HG03045 (cell line): Measurements from ENCODE around the gene BTAF1.

Experiments used
- ATAC-seq: cut with Tn5 transposase; IDR thresholded peaks from one replicate; pipeline ENCODE4 v1.9.1; 2021; ENCODE audit warnings: mild to moderate bottlenecking, moderate library complexity; ENCODE audit not compliant: unreplicated experiment

Gene BTAF1

DNA sequence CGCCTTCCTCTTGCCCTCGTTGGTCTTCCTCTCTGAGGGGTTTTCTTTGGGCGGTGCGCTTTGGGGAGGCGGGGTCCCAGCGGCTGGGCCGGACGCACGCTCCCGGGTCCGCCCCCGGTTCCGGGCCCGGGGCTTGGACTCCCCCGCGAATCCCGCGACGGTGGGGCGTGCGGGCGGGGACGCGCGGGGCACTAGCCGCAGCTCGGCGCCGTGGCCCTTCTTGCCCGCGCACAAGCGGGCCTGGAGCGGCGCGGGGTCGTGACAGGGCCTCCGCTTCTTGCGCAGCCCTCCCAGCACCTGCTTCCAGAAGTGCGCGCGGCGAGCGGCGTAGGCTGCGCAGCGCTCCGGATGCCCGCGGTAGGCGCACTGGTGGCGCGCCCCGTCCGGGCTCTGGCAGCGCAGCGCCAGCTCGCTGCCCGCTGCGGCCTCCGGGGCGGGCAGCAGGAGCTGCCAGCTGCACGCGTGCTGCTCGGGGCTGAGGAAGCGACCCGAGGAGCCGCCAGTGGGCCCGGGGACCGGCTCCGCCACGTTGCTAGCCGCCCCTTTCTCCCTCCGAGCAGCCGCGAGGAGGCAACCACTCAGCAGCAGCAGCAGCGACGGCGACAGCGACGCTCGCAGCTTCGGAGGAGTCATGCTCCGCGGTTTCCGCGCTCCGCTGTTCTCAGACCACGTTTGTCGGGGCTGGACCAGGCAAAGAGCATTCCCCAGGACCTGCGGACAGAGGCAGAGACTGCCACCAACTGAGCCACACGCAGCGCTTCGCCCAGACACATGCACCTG lies 15.0 kb upstream of the BTAF1 start:
- peak; percentile 92 for ATAC-seq

DNA sequence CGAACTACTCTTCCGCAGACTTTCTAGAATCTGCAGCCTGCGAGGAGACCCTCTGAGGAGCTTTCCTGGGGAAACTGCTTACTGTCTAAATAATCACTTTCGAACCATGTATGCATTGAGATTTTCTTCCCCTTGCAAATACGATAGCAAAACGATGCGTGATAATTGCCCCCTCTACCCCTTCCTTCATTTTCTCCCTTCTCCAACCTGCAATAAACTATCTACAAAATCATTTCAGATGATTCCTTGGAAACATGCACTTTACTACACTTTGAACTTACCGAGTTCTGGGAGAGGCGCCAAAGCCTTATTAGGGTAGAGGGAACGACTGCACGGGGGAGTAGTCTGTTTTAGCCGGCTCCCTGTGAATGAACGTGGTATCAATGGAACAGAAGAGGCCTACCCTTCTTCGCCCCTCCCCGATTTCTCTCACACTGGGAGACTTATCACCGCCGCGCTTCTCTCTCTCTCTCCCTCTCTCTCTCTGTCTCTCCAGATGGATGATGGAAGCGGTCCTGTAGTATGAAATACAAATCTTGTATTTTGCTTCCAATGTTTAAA lies 14.4 kb upstream of the BTAF1 start, which contains the start of gene FGFBP3:
Gene FGFBP3, minus strand, starts transcription at position 370 of the 561 bp plus-strand sequence. CDS start 517 bp downstream, outside the sequence.
- no peak for ATAC-seq

DNA sequence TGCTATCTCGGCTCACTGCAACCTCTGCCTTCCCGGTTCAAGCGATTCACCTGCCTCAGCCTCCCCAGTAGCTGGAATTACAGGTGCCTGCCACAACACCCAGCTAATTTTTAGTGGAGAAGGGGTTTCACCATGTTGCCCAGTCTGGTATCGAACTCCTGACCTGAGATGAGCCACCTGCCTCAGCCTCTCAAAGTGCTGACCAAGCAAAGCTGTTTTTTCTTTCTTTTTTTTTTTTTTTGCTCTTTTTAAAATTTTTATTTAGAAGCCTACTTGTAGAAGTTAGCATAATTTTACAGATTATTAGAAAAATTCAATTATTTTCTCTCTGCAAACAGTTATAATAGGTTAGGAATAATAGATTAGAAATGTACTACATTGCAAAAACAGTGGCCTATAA lies 13.1 kb upstream of the BTAF1 start:
- ATAC-seq: no peak

DNA sequence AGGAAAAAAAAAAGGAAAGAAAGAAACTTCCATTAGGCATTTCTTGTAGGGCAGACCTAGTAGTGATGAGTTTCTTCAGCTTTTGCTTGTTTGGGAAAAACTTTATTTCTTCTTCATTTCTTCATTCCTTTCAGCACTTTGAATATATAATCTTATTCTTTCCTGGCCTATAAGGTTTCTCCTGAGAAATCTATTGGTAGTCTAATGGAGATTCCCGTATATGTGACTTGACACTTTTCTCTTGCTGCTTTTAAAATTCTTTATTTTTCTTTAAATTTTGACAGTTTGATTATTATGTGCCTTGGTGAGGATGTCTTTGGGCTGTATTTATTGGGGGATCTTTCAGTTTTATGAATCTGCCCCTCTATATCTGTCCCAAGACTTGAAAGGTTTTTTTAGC lies 3.9 kb upstream of the BTAF1 start:
- ATAC-seq: no peak

DNA sequence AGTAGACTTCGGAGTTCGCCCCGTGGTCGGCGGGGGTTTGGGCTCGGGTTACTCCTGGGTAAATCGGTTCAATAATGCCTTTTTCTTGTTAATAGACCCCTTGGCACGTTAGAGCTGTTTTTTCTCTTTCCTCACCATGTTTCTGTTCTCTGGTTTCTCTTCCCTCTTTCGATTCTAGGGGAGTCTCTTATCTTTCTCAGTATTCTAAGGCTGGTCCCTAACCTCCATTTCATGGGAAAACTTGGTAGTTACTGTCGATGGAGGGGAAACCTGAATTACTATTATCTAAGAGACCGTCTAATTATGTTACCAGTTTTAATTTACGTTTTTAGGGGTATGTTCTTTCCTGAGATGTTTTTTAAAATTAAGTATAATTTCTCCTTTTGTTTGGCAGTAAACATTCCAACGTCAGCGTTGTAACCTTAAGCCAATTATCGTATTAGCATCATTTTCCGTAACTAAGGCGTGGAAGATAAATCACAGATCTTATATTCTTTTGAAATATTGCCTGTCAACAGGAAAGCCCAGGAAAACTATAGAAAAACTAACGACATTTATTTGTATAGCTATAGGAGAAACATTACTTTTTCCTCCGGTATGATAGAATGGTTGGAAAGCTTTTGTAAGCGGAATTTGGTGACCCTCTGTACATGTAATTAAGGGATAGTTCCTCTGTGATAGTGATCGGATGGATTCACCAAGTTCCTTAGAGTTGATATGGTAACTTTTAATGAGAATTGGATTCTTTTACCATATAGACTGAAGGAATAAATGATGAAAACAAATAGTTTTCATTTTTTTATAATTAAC lies 847 bp downstream of the BTAF1 start:
- ATAC-seq: peak; percentile 23

DNA sequence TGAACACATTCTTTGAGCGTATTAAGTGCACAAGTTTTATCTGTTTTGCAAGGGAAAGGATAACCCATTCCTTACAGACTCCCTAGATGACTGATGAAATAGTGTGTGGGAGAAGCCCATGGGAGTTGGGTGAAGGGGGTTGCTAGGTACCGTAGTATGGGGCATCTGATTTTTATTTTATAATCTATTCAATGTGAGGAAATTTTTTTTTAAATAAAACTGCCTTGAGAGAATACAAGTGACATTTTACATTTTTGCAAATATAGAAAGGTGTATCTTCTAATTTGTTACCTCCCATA lies 1.4 kb downstream of the BTAF1 start:
- ATAC-seq: no peak

DNA sequence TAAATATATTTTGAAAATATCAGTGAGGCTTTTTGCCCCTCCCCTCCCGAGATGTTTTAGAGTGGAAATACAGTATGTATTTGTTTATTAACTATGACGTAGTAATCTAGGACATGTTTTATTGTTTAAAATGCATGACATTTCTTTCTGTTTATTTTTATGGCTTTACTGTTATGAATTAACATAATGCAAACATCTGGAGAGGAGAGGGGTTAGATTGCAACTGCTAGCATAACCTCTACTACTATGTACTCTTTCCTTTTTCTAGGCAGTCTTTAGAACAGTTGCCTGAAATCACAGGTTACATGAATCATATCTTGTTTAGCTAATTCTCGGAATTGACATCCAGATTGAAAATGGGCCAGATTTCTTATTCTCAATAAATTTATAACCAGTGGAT lies 7.4 kb downstream of the BTAF1 start:
- ATAC-seq: no peak

DNA sequence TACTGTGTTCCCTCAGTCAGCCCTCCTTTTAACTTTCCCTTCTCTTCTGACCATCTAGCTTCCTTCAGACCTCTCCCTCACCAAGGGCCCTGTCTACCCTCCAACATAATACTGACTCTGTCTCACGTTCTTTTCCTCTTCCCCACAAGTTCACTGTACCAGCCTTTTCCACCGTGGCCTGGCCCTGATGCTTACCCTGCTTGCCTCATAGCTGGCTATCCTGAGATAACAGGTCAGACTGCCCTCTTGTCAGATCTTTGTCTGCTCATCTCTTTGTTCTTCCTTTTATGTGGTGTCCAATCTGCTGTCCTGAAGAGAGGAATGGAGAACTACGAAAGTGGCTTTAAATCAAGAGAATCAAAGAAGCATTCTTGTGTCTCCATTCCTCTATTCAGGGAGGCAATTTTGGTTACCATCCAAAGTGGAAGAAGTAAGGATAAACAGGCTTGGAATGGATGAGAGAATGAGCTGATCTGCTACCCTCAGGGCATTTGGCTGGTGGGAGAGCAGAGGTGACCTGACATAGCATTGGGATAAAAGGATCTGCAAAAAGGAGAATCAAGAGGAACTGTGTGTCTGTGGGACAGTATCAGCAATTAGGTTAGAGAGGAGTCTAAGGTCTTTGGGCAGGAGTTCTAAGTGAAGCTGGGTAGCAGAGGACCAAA lies 8.1 kb downstream of the BTAF1 start:
- ATAC-seq: no peak

DNA sequence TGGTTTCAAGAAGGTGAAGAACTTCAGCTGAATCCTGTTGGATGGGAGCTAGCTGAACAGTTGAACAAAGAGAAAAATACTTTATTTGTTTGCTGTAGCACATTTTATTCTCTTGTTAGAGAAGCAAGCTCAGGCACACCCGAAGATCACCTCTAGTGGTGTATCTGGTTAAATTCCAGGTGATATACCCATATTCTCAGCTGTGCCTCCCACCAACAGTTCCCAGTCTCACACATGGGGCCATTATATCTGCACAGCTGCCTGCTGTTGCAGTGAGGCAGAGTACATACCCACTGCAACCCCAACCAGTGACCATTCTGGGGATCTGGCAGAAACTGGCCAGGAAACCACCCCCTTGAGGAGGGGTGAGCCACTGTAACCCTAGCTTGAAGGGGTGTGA lies 9.2 kb downstream of the BTAF1 start:
- ATAC-seq: no peak

DNA sequence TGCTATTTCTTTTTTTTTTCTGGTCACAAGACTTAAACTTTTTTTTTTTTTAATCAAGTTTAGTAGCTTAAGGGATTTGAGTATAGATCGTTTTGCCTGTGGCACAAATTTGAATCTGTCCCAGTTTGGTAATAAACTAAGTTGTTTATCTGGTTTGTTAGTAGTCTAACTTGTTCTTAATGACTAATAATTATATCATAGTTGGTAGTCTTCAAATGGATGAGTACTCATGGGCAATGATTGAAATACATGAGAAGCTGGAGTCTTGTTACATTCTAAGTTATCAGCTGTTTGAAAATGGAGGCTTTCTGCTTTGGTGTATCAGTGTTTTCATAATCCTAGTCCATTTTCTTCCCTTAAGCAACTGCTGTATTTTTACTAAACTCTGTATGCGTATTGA lies 12.3 kb downstream of the BTAF1 start:
- ATAC-seq: no peak

DNA sequence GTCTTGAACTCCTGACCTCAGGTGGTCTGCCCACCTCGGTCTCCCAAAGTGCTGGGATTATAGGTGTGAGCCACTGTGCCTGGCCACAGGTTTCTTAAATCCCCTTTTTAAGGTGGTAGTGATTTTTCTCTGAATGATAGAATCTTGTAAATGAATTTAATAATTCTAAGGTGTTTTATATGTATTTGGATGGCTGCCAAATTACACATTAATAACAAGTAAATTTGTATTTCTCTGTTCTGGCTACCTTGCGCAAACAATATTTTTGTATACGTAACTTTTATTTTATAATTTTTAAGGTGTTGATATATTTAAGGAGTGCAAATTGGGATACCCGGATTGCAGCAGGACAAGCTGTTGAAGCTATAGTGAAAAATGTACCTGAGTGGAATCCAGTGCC lies 16.1 kb downstream of the BTAF1 start:
- no peak for ATAC-seq

DNA sequence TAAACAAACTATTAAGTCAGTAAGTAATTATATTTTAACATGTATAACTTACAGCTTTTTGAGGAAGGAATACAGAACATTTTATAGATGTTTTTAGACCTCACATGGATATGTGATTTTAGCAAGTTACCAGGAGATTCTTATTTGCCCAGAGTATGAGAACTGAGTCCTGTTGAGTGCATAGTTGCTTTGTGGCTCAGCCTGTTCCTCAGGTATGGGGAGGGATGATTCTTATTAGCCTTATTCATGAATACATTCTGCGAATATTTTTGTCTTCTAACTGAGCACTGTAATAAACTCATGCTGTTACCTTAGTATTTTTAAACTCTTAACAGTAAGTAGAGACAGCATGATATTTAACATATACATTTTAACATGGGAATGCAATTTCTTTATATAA lies 17.9 kb downstream of the BTAF1 start:
- no peak for ATAC-seq

DNA sequence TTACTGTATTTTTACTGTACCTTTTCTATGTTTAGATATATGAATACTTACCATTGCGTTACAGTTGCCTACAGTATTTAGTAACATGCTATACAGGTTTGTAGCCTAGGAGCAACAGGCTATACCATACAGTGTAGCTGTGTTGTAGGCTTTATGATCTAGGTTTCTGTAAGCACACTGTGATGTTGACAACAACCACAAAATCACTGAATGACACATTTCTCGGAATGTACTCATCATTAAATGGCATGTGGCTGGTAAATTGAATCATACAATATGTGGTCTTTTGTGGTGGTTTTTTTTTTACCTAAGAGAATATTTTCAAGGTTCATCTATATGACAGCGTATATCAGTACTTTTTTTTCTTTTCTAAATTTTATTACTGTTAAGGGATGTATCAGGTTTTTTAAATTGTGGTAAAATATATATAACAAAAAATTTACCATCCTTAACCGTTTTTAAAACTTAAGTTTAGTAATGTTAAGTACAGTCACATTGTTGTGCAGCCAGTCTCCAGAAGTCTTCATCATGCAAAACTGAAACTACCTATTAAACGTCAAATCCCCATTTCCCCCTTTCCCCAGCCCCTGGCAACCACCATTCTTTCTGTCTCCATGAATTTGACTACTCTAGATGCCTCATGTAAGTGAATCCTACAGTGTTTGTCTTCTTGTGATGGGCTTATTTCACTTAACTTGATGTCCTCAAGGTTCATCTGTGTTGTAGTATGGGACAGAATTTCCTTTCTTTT lies 21.5 kb downstream of the BTAF1 start:
- ATAC-seq: no peak

DNA sequence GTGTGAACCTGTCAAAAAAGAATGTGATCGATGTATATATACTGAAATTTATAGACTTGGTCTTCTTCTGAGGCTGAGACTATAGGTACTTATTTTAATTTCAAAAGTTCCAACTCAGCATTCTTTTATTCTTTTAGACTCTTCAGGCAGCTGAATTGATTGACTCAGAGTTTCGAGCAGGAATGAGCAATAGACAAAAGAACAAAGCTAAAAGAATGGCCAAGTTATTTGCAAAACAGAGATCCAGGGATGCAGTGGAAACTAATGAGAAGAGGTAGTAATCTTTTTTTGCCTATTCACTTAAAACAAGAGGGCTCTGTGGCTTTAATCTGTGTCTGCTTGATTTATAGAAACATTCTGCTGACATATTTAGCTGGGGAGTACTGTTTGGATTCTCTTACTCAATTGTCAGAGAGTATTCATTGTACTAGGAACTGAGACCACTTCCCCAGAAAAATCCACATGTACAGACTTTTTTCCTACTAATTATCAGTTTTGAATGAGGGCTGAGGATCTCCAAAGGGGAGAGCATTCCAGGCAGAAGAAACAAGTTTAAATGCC lies 30.1 kb downstream of the BTAF1 start:
- no peak for ATAC-seq

DNA sequence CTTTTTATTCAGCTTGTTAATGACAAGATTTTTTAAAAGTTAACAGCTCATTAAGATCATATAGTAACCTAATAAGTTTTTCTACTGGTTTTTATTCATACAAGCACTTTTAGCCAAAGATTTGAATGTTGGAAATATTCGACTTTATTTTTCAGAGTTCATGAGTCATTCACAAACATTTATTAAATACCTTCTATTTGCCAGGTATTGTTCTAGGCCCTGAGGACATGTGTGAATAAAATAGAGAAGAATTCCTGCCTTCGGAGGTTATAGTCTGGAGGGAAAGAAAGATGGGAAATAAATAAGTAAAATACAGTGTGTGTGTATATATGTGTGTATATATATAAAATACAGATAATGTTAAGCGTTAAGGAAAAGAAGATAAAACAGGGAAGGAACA lies 31.5 kb downstream of the BTAF1 start:
- ATAC-seq: no peak

DNA sequence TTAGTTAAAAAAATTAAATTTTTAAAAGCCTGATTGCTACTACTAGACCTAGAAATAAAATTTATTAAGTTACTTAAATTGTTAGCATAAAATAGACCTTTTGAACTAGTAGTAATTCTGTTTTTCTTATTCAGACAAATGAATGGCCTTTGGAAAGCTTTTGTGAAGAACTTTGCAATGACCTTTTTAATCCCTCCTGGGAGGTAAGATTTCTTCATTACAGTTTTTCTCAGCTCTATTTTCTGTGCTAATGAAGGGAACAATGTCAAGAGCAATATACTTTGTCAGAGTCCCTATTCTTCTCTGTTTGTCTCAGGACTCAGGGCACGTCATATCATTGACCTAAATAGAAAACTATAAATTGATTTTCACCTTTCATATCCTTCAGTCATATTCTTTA lies 33.5 kb downstream of the BTAF1 start:
- no peak for ATAC-seq

DNA sequence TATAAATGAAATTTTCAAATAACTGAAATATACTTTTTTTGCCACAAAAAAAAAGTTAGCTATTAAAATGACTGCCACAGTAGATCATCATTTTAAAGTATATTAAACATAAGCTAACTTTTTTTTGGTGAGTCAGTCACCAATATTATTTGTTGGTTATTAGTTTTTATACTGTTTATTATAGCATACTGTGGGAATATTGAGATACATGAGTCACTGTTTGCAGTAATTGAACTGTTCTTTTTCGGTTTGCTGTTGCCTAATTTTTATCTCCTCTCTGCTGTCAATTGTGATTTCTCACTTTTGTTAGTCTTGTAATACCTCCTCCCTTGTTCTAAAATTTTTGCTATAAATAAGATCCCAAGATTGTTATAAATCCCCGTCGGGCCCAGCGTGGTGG lies 45.7 kb downstream of the BTAF1 start:
- no peak for ATAC-seq

DNA sequence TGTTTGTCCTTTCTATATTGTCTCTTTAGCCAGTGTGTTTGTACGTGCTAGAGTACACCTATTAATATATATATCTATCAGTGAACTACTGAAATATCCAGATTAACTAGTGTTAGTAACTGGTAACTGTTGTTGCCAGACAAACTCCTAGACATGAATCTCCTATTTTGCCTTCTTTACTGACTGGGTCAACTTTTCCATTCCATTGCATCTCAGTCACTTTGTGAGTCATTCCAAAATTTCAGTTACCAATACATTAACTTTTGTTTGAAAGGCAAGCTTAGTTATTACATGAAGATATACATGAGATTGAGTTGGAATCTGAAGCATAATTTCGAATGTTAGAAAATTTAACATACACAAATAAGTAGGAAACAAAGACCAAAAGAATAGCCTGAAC lies 51.4 kb downstream of the BTAF1 start:
- ATAC-seq: no peak

DNA sequence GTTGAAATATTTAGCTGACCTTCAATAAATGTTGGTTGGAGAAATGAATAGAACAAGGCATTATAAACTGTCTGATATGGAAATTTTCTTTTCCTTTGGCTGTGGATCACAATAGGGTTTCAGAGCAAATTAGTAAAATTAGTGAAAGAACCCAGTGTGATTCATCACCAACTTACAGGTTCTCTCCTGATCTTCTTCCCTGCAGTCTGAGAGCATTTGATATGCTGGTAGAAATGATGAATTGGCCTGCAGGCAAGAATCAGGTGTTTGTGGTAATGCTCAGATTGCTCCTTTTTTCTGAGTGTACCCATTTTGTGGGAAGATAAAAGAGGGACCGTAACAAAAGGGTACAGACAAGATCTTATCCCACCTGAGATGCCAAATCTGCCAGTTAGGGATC lies 51.9 kb downstream of the BTAF1 start:
- no peak for ATAC-seq

DNA sequence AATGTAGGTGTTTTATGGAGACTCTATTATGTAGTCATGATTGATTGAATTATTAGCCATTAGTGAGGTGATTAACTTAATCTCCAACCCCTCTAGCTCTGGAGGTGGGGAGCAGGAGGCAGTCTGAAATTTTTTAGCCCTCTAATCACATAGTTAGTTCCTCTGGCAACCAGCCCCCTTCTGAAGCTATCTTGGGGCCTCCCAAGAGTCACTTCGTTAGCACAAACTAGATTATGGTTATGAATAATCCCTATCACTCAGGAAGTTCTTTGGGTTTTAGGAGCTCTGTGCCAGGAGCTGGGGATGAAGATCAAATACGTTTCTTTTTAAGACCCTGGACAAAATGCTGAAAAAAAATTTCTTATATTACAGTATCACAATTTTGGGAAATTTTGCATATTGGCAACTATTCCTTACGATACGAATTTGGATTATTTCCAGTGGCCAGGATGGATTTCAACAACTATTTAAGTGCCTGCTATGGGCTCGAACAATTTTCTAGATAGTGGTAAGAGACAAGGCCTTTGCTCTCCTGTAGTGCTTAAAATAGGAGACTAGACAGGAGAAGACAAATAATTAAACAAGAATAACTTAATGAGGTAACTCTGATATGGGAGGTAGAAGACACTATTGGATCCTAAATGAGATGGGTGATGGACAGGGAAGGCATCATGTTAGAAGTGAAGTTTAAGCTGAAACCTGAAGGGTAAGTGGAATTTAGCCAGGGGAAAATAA lies 52.9 kb downstream of the BTAF1 start:
- no peak for ATAC-seq
